H1 (cell line): Measurements from ENCODE around the gene ABCC4. TPM values are rescaled to one million over a fixed set of nuclear protein-coding genes. Genes with fewer than 3 reads are reported as not detected.

Experiments
- GTF2F1 ChIP-seq: IDR thresholded peaks from 2 replicates; pipeline ENCODE4 v1.6.1; 2012; ENCODE audit warnings: low read depth, low read length, improper control_type of control experiment, borderline replicate concordance
- NANOG ChIP-seq: IDR thresholded peaks from 2 replicates; pipeline ENCODE4 v1.6.1; 2011; ENCODE audit warnings: low read length, low read depth, mild to moderate bottlenecking, inconsistent platforms; ENCODE audit not compliant: insufficient read depth, poor library complexity, severe bottlenecking
- RXRA ChIP-seq: IDR thresholded peaks from 2 replicates; pipeline ENCODE4 v1.6.1; 2011; ENCODE audit warnings: low read depth, mild to moderate bottlenecking, low read length, moderate library complexity; ENCODE audit not compliant: insufficient read depth
- SP4 ChIP-seq: IDR thresholded peaks from 2 replicates; pipeline ENCODE4 v1.6.1; 2012; ENCODE audit warnings: low read length, inconsistent platforms
- polyA plus RNA-seq, 7 experiments: library from polyadenylated mRNA; depleted of rRNA in 3 of 7; stranded (reverse) in 5 of 7; unstranded in 2 of 7; fragments of >200 nt in 5 of 7; fragments of 200-250 nt in 2 of 7; gene quantifications; 1 replicate in 5 of 7; 2 replicates in 1 of 7; 4 replicates in 1 of 7; pipeline versions ENCODE4 v1.2.1 to v1.2.3, GENCODE V29; 2011 to 2013; ENCODE audit warnings: missing spikeins in 2 of 7, mixed read lengths in 2 of 7
- total RNA-seq: library from RNA; stranded (reverse); fragmentation: NEBNext Ultra II Directional; extraction: Animal tissue kit (Norgen Biotek cat#: 25700); gene quantifications from 2 replicates; pipeline ENCODE4 v1.2.1, GENCODE V29; 2021

ABCC4 gene
- total and polyA plus RNA-seq, 2 of the 8 experiments (the other 6 are each of a cell fraction or from before 2014, with no cell fraction given) = 4.0 to 14.1 TPM

GRCh38 chr13:95164830-95165229, 136.4 kb downstream of the ABCC4 start (continued):
- TF ChIP-seq GTF2F1 (no peak), SP4 (no peak), RXRA (no peak), NANOG (no peak)
